GM10248 (cell line): Measurements from ENCODE around the gene POLR3A.

Experiments used
- CTCF ChIA-PET: fragments of 300-600 bp; sonication (Branson Sonifier 250); formaldehyde crosslinking; extraction: SDS; loops from one replicate; lab custom pipeline; 2021; ENCODE audit warnings: antibody characterized with exemption; lab: Yijun Ruan, JAX
- POLR2A ChIA-PET: fragments of 350-650 bp; sonication (Branson Sonifier 250); formaldehyde crosslinking; extraction: SDS; loops from one replicate; lab custom pipeline; 2020; ENCODE audit warnings: antibody characterized with exemption; lab: Yijun Ruan, JAX
- DNase-seq: peaks from one replicate; pipeline ENCODE4 v3.0.0; 2012; ENCODE audit errors: extremely low spot score
- TF ChIP-seq, protein P1 (sequence below): IDR thresholded peaks from 2 replicates; pipeline ENCODE4 v1.5.1; 2012; ENCODE audit warnings: mild to moderate bottlenecking, low read depth; ENCODE audit errors: extremely low read depth, missing control alignments, control extremely low read depth

POLR3A gene

GRCh38 chr10:77979221-77979620 is 50.1 kb downstream of the POLR3A start:
- DNase-seq = no peak
- CTCF ChIA-PET = interaction anchor here (1.5 kb wide), 1 partner anchor 10 kb away, joined by 6 read pairs; no protein-coding TSS in a partner anchor
- POLR2A ChIA-PET = no interaction called here
- TF ChIP-seq, protein P1, sequence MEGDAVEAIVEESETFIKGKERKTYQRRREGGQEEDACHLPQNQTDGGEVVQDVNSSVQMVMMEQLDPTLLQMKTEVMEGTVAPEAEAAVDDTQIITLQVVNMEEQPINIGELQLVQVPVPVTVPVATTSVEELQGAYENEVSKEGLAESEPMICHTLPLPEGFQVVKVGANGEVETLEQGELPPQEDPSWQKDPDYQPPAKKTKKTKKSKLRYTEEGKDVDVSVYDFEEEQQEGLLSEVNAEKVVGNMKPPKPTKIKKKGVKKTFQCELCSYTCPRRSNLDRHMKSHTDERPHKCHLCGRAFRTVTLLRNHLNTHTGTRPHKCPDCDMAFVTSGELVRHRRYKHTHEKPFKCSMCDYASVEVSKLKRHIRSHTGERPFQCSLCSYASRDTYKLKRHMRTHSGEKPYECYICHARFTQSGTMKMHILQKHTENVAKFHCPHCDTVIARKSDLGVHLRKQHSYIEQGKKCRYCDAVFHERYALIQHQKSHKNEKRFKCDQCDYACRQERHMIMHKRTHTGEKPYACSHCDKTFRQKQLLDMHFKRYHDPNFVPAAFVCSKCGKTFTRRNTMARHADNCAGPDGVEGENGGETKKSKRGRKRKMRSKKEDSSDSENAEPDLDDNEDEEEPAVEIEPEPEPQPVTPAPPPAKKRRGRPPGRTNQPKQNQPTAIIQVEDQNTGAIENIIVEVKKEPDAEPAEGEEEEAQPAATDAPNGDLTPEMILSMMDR = no peak

DNA sequence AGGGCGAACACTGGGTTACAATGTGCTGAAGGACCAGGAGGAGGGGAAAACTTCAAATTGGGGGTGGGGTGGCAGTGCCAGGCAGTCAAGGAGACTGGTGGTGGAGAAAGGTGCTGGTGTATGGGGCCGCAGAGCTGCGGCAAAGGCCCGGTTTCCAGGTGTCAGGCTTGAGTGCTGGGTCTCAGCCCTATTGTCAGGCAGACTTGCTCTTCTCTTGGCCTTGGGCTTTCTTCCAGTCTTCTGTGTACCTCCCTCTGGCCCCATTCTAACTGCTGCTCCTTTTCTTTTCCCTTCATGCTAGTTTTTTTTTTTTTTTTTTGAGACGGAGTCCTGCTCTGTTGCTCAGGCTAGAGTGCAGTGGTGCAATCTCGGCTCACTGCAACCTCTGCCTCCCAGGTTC is 51.0 kb downstream of the POLR3A start:
- TF ChIP-seq, protein P1 = no peak
- CTCF ChIA-PET = interaction anchor here (1.5 kb wide), 1 partner anchor 10 kb away, joined by 6 read pairs; no protein-coding TSS in a partner anchor
- no peak for DNase-seq
- POLR2A ChIA-PET = interaction anchor here (0.7 kb wide), 1 partner anchor 10 kb away, joined by 3 read pairs; no protein-coding TSS in a partner anchor

DNA sequence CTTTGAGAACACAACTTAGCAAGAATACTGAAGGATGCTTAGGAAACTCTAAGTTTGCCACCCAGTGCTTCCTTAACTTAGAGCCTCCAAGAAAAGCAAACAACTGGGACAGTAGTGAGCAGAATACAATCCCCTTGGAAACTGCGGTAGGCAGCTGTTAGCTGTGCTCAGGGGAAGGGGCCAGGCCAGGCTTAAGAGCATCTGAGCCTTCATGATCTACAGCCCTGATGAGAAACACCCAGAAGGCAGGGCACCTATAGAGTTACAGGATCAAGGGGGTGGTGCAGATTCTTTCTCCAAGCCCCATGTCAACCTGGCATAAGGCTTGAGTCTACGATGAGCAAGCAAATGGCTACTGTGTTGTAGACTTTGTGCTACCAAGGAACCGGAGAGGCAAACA is 51.4 kb downstream of the POLR3A start:
- CTCF ChIA-PET = interaction anchor here (1.0 to 1.5 kb wide), 2 partner anchors 9 kb away, joined by 4 to 6 read pairs; no protein-coding TSS in a partner anchor
- POLR2A ChIA-PET = interaction anchor here (0.7 kb wide), 1 partner anchor 9 kb away, joined by 3 read pairs; no protein-coding TSS in a partner anchor
- TF ChIP-seq, protein P1 = no peak
- no peak for DNase-seq

DNA sequence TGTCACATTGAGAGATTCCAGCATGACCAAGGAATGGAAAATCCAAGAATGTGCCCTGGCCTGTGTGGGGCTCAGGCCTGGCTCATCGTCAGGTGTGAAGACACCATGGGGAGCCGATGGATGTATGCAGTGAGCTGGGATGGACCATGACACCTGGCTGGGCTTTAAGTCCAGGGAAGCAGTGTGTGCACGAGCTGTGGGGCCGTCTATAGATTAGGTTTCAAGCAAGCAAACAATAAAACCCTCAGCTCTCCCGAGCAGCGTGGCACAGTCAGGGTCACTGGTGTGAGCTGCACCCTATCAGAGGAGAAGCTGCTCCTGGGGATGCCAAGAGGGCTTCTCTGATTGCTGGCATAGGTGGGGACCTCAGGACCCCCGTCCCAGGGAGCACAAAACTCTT is 52.3 kb downstream of the POLR3A start:
- ChIA-PET POLR2A (no interaction called here), CTCF (interaction anchor here (1.0 kb wide), 1 partner anchor 9 kb away, joined by 4 read pairs; no protein-coding TSS in a partner anchor)
- TF ChIP-seq, protein P1 = no peak
- no peak for DNase-seq

GRCh38 chr10:77975086-77975666 is 54.1 kb downstream of the POLR3A start:
- no peak for DNase-seq
- CTCF ChIA-PET = interaction anchor here (0.7 kb wide), 1 partner anchor 11 kb away, joined by 3 read pairs; no protein-coding TSS in a partner anchor
- POLR2A ChIA-PET = no interaction called here
- TF ChIP-seq, protein P1 = no peak

DNA sequence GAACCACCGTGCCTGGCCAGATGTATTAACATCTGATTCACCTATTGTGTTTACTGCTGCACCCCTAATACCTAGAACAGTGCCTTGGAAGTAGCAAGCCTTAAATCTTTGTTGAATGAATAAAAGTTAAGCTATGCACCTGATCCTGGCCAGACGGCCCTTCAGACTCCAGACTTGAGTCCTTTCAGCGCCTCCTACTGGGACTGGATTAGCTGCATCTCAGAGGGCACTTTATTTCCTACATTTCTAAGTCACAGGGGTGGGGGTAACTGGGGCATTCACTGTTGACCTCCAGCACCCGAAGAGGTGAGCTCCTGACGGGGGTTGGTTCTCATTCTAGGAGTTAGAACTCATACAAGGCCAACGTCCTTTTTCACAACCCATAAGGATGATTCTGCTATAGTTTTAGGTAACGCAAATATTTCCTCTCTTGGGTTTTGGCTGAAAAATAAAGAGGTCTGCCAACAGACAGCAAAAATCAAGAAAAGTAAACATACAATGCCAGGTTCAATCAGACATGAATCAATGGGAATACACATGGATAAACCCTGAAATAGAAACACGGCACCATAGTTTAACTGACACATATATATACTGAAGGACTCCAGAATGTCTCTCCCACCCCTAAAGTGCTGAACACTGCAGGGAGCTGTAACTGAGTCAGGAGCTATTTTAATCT is 54.8 kb downstream of the POLR3A start:
- ChIA-PET CTCF (interaction anchor here (0.7 kb wide), 1 partner anchor 10 kb away, joined by 3 read pairs; no protein-coding TSS in a partner anchor), POLR2A (no interaction called here)
- DNase-seq = no peak
- TF ChIP-seq, protein P1 = peak; percentile 19
